Measurements from ENCODE around the gene CFAP74.

DNA sequence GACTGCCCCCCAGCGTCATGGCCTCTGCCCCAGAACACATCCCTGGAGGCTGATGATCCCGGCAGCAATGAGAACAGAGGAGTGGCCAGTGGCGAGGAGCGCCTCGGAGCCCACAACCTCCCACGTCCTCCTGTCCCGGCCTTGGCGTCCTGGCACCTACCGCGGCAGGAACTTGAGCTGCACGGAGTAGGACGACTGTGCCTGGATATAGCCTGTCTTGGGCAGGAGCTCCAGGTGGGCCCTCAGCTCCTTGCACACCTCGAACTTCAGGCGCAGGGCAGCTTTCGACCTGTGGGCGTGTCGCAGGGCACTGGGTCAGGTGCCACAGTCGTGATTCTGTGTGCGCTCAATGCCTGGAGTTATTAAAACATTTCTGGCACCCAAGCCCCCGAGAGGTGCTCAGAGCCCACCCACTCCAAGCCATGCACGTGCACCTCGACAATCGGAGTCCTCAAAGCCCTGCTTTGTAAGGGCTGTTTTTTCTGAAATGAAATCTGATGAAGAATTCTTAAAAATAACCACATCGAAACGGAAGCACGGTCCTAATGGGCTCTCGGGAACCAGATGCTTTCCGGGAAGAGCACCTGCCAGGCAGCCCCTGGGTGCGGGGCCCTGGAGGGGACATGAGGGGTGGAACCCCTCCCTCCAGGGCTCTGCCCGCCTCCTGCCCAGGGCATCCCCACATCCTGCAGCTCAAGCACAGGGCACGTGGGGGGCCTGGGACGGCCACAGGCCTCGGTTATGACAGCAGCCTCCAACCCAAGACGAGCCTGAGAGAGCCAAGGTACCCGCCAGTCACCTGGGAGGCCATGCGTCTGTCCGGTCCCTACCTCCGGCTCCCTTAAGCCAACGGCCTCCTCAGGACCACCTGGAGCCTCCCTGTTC, 61.5 kb downstream of the CFAP74 start:
- TF ChIP-seq CTCF (conservative IDR thresholded peaks at IDR 0.05; ENCODE audit: low read depth, low read length) (no peak), EZH2 (IDR thresholded peaks at IDR 0.05; ENCODE audit: borderline replicate concordance, low read depth, low read length, poor library complexity, severe bottlenecking) (no peak)
